HG02852 (cell line): Measurements from ENCODE around the gene KIF5B.
"Not testable (repeated sequence)": the region's sequence is repeated elsewhere in the genome, so short reads cannot be mapped to it uniquely, and the experiment has no call there.

Experiments
- ATAC-seq: cut with Tn5 transposase; IDR thresholded peaks from one replicate; pipeline ENCODE4 v1.9.1; 2021; ENCODE audit warnings: mild to moderate bottlenecking, moderate library complexity; ENCODE audit not compliant: unreplicated experiment

Gene KIF5B

DNA sequence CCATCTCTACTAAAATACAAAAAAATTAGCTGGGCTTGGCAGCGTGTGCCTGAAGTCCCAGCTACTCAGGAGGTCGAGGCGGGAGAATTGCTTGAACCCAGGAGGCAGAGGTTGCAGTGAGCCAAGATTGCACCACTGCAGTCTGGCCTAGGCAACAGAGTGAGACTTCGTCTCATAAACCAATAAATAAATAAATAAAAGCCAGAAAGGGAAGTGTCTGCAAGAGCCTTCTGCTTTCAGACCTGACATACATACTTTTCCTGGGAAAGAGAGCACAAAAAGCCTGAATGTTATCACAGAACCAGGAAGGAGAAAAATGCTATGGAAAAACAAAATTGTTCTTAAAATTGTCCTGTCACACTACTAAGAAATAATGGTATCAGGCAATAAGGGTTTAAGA lies 4.1 kb upstream of the KIF5B start:
- no peak for ATAC-seq

DNA sequence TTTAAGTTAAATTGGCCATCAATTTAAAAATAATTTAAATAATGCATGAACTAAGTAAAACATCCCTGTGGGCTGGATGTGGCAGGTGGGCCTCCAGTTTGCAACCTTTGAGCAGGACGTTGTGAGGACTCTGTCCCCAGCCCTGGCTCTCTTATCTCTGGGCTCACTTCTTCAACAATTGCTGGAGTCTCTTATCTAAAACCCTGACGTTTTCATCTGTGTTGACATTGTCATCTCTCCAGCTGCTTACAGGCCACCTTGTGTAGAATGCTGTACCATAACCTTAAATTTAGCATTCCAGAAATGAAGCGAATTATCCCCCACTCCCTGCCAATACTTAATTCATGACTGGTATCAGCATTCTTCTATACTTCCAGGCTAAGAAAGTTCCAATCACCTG lies 3.2 kb upstream of the KIF5B start:
- no peak for ATAC-seq

DNA sequence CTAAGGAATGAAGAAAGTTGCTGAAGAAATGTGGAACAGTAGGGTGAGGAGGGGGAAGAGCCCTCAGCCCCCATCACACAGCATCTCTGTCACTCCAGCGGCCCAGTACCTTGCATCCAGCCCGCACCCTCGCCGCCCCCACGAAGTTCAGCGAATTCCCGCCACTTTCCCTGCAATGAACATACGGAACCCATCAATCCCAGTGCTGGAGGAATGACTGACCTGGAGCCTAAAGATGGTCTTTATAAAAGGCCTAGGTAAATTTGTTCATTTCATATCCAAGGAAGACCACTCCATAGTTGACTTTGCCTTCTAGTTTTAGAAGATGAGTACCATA lies 779 bp upstream of the KIF5B start:
- ATAC-seq, result no peak

DNA sequence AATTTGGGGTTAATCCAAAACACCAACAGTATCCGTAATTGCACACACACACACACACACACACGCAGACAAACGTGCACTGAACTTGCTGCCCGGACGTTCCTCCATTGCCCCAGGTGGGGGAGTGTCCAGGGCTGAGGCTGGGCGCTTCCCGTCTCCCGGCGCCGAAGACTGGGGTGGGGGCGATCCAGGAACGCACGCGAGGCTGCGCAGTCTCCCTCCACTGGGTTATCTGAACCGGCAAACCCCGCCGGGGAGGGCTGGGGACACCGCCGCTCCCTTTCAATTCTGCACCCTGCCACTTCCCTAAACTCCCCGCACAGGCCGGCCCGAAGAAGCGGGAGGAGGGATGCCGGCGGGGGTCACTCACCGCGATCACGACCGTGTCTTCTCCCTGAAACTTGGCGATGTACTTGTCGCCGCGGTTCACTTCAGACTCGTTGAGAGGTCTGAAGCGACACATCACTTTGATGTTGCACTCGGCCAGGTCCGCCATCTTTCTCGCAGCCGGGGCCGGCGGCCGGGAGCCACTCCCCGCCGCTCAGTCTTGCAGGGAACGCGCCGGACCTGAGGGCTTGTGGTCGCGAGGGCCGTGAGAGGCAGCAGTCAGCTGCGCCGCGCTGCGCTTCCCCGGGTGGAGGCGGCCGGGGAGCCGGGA lies 618 bp downstream of the KIF5B start:
- ATAC-seq, result peak; percentile 52

DNA sequence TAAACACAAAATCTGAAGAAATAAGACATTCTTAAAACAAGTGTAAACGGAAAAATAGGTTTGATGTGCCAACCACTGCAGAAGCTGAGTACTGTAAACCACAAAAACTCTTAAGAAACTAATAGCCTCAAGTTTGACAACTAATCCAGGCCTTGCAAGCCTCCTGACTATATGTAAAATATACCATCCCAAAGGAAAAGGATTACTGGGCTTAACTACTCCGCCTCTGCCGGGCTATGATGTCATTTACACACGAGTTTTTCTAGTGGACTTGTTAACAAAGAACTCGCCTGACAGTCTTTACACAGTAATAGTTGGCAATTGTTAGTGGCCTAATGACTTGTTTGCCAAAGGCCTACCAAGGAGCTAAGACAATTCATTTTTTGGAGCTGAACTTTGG lies 2.1 kb downstream of the KIF5B start:
- no peak for ATAC-seq

DNA sequence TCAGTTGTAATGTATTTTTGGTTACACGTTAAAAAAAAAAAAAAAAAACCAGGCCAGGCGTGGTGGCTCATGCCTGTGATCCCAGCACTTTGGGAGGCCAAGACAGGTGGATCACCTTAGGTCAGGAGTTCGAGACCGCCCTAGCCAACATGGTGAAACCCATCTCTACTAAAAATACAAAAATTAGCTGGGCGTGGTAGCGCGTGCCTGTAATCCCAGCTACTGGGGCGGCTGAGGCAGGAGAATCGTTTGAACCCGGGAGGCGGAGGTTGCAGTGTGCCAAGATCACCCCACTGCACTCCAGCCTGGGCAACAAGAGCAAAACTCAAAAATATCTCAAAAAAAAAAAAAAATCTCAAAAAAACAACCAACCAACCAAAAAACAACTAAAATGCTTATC lies 2.8 kb downstream of the KIF5B start:
- ATAC-seq, result not testable (repeated sequence)

DNA sequence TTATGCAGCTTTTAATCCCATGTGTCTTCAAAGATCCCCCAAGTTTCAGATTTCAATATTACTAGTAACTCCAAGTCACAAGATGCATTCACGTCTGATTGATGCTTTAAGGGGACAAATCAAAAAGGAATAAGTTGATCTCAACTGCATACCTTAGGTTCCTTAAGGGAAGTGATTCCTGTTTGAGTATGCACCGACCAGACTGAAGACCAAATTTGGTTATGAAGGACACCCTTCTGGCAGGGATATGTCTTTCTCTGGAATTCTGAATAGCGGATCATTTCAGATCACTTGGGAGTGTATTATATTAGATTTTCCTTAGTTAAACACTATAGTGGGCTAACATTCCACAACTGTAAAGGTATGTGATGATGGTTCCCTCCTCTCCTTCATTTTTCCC lies 4.3 kb downstream of the KIF5B start:
- no peak for ATAC-seq

DNA sequence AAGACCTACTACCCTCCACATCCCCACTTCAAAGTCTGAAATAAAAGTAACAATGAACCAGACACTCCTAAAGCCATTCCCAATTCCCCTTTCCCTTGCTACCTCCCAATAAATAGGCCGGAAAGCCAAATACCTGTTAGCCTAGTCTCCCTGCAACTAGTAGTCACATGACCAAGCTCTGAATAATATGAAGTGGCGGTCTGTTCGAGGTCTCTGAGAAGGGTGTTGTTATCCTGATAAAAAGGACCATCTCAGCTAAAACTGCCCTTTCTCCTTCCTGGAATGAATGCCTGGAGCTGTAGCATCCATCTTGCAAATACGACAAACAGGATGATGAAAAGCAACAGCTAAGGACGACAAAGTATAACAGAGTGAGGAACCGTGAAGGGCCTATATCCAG lies 6.0 kb downstream of the KIF5B start:
- ATAC-seq, result no peak

DNA sequence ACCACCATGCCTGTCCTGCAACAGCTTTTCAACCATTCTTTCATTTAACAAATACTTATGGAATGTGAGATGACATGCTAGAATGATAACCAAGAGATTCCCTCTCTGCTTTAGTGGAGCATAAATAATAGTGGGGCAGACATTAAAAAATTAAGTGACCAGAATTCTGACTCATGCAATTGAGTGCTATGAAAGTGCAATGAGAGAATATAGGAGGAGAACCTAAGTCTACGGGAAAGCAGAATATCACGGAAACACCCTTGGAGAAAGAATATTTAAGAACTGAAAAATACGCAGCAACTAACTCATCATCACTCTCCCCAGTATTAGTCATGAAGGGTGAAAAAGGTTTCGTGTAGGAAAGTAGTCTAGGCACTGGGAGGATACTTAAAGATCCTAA lies 7.1 kb downstream of the KIF5B start:
- ATAC-seq, result no peak

DNA sequence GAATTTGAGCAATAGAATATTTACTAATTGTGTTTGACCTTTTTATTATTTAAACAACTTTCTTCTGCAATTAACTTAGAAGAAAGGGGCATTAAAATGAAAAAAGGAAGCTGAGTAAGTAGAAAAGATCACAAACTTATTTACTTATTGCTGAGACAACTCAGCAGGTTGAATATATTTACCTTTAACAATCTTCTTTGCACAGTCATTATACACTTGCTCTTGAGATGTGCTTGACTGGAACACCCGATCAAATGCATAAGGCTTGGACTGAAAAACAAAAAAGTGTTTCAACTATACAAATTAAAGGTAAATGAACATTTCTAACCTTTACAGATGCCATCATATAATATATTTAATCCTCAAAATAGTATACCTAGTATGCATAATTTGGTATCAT lies 7.9 kb downstream of the KIF5B start:
- ATAC-seq, result no peak

DNA sequence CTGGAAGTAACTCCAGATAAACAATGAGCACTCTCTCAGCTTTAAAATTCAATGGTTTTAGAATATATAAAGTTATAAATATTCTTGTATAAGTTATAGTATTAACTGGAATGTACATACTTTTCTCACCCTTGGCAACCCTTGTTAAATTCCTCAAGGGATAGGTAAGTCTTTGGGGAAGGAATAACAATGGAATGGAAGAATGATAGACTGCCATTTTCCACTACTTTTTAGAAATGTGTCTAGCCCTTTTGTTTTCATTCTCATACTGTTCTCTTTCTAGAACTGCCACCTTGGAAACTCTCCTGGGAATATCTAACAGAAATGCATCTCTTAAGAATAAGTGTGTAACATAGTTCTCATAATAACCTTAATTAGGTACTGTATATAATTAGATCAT lies 8.3 kb downstream of the KIF5B start:
- ATAC-seq, result no peak

DNA sequence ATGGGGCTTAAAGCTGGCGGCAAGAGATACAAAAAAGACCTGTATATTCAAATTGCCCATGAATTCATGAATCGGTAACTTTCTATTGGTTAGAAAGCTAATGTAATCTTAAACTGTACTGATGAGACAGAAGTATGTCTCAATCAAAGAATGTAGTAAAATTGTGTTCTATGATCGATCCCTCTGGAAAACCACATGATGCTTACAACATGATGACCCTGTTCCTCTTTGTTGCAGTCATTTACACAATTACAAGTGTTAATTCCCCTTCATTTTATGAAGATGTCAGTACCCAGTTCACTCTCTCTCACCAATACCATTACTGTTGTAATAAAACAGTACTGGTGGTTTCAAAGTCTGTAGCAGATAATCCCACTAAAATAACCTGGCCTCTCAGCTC lies 10.1 kb downstream of the KIF5B start:
- ATAC-seq, result no peak

DNA sequence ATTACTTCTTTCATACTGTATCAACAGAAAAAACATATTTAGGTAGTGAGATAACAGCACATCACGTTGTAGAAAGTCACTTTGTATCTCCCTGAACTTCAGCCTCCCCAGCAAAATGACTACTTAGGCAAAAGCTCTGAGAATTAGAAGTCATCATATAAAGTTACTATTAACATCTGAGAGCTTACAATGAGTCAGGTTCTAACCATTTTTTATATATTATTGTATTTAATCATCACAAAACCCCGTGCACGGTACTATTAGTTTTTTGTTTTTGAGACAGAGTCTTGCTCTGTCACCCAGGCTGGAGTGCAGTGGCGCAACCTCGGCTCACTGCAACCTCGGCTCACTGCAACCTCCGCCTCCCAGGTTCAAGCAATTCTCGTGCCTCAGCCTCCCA lies 13.5 kb downstream of the KIF5B start:
- ATAC-seq, result not testable (repeated sequence)

DNA sequence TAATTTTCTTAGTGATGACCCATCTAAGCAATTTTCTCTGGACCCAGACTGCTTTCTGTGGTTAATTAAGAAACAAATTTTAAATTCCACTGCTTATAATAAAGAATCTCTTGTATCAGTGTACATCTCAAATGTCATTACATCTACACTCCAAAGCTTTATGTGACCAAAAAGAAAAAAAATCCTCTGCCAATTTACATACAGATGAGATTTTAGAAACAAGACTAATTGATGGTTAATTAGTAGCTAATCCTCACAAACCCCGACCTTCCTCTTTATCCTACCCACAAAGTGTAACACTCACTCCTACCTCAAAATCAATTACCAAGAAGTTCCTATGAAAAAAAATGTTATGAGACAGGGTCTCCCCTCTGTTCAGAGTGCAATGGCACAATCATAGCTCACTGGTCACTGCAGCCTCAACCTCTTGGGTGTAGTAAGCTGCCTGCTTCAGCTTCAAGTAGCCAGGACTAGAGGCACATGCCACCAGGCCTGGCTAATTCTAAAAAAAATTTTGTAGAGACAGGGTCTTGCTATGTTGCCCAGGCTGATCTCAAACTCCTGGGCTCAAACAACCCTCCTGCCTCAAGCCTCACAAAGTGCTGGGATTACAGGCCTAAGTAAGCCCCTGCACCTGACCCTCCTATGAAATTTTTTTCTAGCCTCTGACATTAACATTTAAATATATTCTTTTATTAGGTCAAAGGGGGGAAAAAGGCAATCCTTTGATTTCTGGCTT lies 14.8 kb downstream of the KIF5B start:
- no peak for ATAC-seq

DNA sequence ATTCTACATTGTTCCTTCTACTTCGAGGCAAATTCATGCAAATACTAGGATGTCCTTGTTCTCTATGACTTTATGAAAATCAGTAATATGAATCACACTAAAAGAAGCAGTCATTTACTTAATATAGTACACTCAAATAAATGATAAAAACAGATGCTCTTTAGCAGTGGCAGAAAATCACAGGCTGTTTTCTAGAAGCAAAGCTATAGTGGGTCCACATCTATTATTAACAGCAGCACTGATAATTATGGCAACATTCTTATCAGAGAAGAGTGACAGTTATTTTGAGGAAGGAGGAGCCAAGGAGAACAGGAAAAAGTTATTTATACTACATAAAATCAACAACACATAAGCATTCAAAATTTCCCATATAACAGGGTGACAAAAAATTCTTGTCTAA lies 16.5 kb downstream of the KIF5B start:
- ATAC-seq, result no peak

DNA sequence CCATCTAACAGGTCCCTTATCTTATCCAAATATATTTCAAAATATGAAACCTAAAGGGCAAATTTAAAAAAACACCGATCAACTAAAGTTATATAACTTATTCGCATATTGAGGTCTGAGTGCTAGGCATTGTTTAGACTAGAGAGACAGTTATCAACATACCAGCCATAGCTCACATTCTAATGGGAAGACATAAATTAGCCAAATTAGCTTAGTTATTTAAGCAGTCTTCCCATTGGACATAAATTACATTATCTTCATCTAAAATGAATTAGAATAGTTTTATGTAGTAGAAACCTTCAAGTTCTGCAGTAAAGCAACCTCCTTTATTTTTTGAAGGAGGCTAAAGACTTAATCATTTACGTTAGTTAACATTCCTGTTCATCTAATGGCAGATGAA lies 17.4 kb downstream of the KIF5B start:
- no peak for ATAC-seq

DNA sequence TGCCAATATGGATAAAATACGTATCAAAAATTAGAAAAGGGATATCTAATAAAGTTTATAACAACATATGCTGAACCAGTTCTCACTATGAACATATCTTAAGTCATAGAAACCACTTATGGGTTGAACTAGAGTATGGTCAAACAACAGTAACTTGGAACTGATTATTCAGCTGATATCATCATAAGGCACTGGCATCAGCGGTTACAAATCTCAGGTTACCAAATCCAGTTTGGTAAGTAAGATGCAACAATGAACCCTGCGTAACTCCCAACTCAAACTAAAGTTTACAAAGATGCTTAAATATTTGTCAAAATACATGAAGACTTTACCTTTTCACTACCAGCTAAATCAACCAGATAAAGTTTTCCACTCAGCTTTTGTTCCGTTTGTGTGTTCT lies 19.3 kb downstream of the KIF5B start:
- no peak for ATAC-seq

DNA sequence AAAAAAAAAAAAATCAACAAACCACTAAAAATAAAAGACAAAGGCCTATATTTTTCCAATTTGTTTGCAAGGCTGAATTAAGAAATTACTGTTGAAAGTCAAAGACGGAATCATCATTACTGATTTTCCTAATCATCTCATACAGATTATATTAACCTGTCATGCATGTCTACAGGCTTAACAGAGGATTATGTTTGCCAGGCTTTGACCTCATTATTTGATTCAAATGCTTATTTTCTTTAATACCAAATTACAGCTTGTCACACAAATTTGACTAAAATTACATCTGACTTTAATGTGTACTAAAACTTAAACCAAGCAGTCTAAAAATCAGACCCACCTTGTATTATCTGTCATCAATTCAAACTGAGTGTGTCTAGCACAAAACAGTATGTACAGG lies 21.2 kb downstream of the KIF5B start:
- ATAC-seq, result no peak

DNA sequence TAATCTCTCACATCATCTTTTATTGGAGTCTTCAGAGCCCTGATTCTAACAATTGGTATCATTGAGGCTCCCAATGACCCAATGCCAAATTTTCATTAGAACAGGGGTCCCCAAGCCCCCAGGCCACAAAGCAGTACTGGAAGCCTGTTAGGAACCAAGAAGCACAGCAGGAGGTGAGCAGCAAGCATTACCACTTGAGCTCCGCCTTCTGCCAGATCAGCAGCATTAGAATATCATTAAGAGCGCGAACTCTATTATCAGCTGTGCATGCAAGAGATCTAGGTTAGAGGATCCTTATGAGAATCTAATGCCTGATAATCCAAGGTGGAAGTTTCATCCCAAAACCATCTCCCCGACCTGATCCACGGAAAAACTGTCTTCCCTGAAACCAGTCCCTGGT lies 23.1 kb downstream of the KIF5B start:
- no peak for ATAC-seq

DNA sequence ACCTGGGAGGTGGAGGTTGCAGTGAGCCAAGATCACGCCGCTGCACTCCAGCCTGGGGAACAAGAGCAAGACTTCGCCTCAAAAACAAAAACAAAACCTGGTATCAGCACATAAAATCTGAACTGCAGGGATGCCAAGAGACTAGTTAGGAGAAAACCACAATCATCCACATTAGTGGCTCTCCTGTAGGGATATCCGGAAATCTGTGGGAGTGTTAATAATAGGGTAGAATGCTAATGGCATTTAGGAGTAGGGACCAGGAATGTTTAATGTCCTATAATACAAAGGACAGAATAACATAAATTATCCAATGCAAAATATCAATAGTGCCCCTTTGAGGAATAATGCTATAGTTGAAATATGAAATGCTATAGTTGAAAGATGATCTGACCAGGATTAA lies 24.3 kb downstream of the KIF5B start:
- no peak for ATAC-seq

DNA sequence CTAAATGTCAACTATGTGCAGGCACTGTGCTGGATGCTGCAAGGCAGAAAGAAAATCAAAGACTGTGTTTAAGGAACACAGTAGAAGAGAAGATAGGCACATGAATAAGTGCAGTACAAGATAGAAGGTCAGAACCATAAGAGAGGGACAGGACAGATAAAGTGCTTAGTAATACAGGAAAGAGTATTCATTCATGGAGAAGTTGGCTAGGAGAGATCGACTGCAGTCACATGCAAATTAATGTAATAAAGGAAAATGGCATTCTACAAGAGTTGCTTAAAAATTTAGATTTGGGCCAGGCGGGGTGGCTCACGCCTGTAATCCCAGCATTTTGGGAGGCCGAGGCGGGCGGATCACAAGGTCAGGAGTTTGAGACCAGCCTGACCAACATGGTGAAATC lies 24.8 kb downstream of the KIF5B start:
- ATAC-seq, result no peak

DNA sequence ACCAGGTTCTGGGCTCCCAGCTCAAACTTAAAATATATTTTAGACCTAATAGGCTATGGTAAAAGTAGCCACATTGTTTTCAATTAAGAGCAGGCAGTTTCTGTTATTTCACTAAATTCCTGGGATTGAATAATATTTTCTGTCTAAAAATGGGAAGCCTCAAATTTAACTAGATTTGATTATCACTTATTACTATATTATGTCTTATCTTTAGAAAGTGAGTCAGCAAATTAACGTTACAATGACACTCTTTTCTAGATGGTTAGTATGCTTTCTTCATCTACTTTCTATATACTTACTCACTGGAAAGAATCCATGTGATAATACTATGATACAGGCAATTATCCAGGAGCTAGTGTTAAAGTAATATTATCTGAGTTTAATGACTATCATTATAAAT lies 27.5 kb downstream of the KIF5B start:
- no peak for ATAC-seq

DNA sequence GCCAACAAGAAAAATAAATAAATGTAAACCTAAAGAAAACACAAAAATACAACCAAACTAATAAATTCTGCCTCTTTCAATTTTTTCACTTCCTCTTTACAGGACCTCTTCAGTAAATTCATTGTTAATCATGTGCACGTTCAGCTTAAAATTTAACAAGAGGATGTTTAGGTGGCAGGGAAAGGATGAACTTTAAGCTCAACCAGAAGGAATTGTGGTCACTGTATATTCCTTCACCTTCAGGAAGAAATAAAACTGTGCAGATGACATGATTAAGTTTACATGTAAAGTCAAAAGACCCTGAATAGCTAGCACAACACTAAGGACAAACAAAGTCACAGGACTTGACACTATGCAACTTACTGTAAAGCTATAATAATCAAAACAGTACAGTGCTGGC lies 33.0 kb downstream of the KIF5B start:
- no peak for ATAC-seq
